ENCODE measurements around the gene VMAC. TPM values are rescaled to one million over a fixed set of nuclear protein-coding genes. Genes with fewer than 3 reads are reported as not detected.

The VMAC gene
- total and polyA plus RNA-seq, 2 donors (not counting 1 experiment from before 2014, with no cell fraction given) = 27.1 to 27.2 TPM

DNA sequence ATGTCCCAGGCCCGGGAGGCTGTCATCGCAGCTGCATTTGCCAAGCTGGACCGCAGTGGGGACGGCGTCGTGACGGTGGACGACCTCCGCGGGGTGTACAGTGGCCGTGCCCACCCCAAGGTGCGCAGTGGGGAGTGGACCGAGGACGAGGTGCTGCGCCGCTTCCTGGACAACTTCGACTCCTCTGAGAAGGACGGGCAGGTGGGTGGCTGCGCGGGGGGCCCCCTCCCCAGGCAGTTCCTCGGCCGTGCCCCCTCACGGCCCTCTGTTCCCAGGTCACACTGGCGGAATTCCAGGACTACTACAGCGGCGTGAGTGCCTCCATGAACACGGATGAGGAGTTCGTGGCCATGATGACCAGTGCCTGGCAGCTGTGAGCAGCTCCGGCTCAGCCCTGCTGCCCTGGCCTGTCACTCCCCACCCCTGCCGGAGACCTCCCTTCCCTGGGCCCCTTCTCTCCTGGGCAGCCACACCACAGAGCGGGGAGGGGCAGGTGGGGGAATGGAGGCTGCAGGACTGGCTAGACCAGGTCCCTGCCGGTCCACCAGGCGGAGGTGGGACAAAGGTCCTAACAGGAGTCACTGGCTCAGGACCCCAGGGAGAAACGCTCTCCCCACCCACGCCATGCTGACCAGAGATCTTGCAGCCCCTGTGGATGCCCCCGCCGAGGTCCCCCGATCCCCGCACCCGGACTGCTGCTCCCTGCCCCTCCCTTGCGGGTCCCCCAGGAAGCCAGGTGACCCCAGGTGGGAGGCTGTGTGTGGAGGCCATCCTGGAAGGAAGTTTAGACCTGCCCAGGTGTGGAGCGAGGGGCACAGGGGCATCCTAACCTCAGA lies 10.5 kb downstream of the VMAC start:
- H3K27me3 ChIP-seq (replicated peaks in 1 of 4; ENCODE audit: control extremely low read depth in 1 of 4, control insufficient read depth in 3 of 4, insufficient read depth in 4 of 4, low read length in 3 of 4) = no peaks in the 10 kb centered on the region
- no peak overlapping the region for H3K9ac ChIP-seq (ENCODE audit: low read length)
- H3K4me2 ChIP-seq (replicated peaks; ENCODE audit: low read depth, low read length, poor library complexity, severe bottlenecking) = no peak overlapping the region
- H3K4me3 ChIP-seq (ENCODE audit: control extremely low read depth in 1 of 5, extremely low read depth in 1 of 5, insufficient read depth in 1 of 5, low read depth in 2 of 5, low read length in 4 of 5) = no peak overlapping the region
- TF ChIP-seq EZH2 (IDR thresholded peaks at IDR 0.05; ENCODE audit: borderline replicate concordance, insufficient read depth, low read depth, low read length, poor library complexity, severe bottlenecking) = no peak
- TF ChIP-seq, protein P1, sequence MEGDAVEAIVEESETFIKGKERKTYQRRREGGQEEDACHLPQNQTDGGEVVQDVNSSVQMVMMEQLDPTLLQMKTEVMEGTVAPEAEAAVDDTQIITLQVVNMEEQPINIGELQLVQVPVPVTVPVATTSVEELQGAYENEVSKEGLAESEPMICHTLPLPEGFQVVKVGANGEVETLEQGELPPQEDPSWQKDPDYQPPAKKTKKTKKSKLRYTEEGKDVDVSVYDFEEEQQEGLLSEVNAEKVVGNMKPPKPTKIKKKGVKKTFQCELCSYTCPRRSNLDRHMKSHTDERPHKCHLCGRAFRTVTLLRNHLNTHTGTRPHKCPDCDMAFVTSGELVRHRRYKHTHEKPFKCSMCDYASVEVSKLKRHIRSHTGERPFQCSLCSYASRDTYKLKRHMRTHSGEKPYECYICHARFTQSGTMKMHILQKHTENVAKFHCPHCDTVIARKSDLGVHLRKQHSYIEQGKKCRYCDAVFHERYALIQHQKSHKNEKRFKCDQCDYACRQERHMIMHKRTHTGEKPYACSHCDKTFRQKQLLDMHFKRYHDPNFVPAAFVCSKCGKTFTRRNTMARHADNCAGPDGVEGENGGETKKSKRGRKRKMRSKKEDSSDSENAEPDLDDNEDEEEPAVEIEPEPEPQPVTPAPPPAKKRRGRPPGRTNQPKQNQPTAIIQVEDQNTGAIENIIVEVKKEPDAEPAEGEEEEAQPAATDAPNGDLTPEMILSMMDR (IDR thresholded peaks at IDR 0.05) = no peak
- H3K4me1 Mint-ChIP-seq = no peaks in the 10 kb centered on the region
- peaks cover 0 to 46% of the 10 kb centered on the region in 2 experiments for H3K36me3 ChIP-seq (replicated peaks in 1 of 2; ENCODE audit: control extremely low read depth in 1 of 2, control insufficient read depth in 1 of 2, extremely low read depth in 1 of 2, insufficient read depth in 2 of 2, low read length in 1 of 2)
- no peaks in the 10 kb centered on the region for H3K9me3 Mint-ChIP-seq (ENCODE audit: insufficient read depth)
- no peak overlapping the region for H3K27ac Mint-ChIP-seq
- CTCF ChIA-PET = no interaction called here
- H3K4me3 Mint-ChIP-seq = no peak overlapping the region
- DNase-seq (no peak), ATAC-seq (ENCODE audit: low read depth) (no peak)
- H3K79me2 ChIP-seq (ENCODE audit: control insufficient read depth, insufficient read depth, low read length) = no peaks in the 10 kb centered on the region
- H3K27me3 Mint-ChIP-seq = no peaks in the 10 kb centered on the region
- H3K27ac ChIP-seq (ENCODE audit: low read length in 2 of 2) = no peak overlapping the region
- POLR2A ChIA-PET = no interaction called here
- intact Hi-C loops (cut with micrococcal nuclease) = no loop called here
- peaks cover 6% of the 10 kb centered on the region for H4K20me1 ChIP-seq (ENCODE audit: control insufficient read depth, insufficient read depth, low read length, poor library complexity, severe bottlenecking)
- 96% methylated on average over 32 of the region's 42 CpGs for WGBS (ENCODE audit: insufficient coverage)
- H3K9me3 ChIP-seq (ENCODE audit: control extremely low read depth in 1 of 3, control insufficient read depth in 2 of 3, insufficient read depth in 1 of 3, low read length in 2 of 3) = peaks cover 0 to 3% (median 0%) of the 10 kb centered on the region in 3 donors
- no peak overlapping the region for H2AFZ ChIP-seq (ENCODE audit: insufficient read depth, low read depth, low read length, poor library complexity, severe bottlenecking)
- H3K4me1 ChIP-seq (ENCODE audit: control insufficient read depth in 2 of 2, insufficient read depth in 2 of 2, low read length in 2 of 2) = no peaks in the 10 kb centered on the region

DNA sequence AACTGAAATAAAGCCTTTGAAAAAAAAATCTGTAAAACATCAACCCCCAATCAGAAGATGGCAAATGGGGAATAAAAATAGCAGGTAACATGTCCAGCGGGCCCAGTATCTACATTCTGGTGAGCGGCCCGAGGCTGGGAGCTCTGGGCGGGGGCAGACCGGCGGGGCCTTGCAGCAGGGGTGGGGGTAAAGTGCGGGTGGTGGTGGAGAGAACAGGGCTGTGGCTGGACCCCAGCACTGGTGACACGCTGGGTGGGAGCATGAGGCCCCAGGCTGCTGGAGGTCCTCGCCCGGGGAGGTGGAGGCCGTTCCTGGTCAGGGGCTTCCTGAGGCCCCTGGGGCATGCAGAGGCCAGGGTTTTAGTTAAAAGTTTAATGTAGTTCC lies 11.1 kb downstream of the VMAC start:
- H3K4me1 Mint-ChIP-seq = no peaks in the 10 kb centered on the region
- Histone ChIP-seq H2AFZ (ENCODE audit: insufficient read depth, low read depth, low read length, poor library complexity, severe bottlenecking) (no peak overlapping the region), H3K79me2 (ENCODE audit: control insufficient read depth, insufficient read depth, low read length) (no peaks in the 10 kb centered on the region), H3K27me3 (replicated peaks in 1 of 4; ENCODE audit: control extremely low read depth in 1 of 4, control insufficient read depth in 3 of 4, insufficient read depth in 4 of 4, low read length in 3 of 4) (no peaks in the 10 kb centered on the region), H3K9me3 (ENCODE audit: control extremely low read depth in 1 of 3, control insufficient read depth in 2 of 3, insufficient read depth in 1 of 3, low read length in 2 of 3) (peaks cover 0 to 3% (median 0%) of the 10 kb centered on the region in 3 donors), H4K20me1 (ENCODE audit: control insufficient read depth, insufficient read depth, low read length, poor library complexity, severe bottlenecking) (peaks cover 6% of the 10 kb centered on the region), H3K4me1 (ENCODE audit: control insufficient read depth in 2 of 2, insufficient read depth in 2 of 2, low read length in 2 of 2) (no peaks in the 10 kb centered on the region), H3K27ac (ENCODE audit: low read length in 2 of 2) (no peak overlapping the region), H3K4me3 (ENCODE audit: control extremely low read depth in 1 of 5, extremely low read depth in 1 of 5, insufficient read depth in 1 of 5, low read depth in 2 of 5, low read length in 4 of 5) (no peak overlapping the region), H3K9ac (ENCODE audit: low read length) (no peak overlapping the region), H3K36me3 (replicated peaks in 1 of 2; ENCODE audit: control extremely low read depth in 1 of 2, control insufficient read depth in 1 of 2, extremely low read depth in 1 of 2, insufficient read depth in 2 of 2, low read length in 1 of 2) (peaks cover 0 to 46% of the 10 kb centered on the region in 2 experiments), H3K4me2 (replicated peaks; ENCODE audit: low read depth, low read length, poor library complexity, severe bottlenecking) (no peak overlapping the region)
- TF ChIP-seq, protein P1 (IDR thresholded peaks at IDR 0.05) = no peak
- TF ChIP-seq EZH2 (IDR thresholded peaks at IDR 0.05; ENCODE audit: borderline replicate concordance, insufficient read depth, low read depth, low read length, poor library complexity, severe bottlenecking) = no peak
- no peaks in the 10 kb centered on the region for H3K9me3 Mint-ChIP-seq (ENCODE audit: insufficient read depth)
- POLR2A ChIA-PET = no interaction called here
- H3K4me3 Mint-ChIP-seq = no peak overlapping the region
- CTCF ChIA-PET = no interaction called here
- no peaks in the 10 kb centered on the region for H3K27me3 Mint-ChIP-seq
- no peak overlapping the region for H3K27ac Mint-ChIP-seq
- ATAC-seq (ENCODE audit: low read depth) = no peak
- no peak for DNase-seq
- intact Hi-C loops (cut with micrococcal nuclease) = no loop called here
- 95% methylated on average over 6 of the region's 11 CpGs for WGBS (ENCODE audit: insufficient coverage)

All from B cell (primary cell).